Endothelial cell of umbilical vein (primary cell): ENCODE measurements around the gene ATG4D. TPM values are rescaled to one million over a fixed set of nuclear protein-coding genes. Genes with fewer than 3 reads are reported as not detected.
"Not testable (repeated sequence)": the region's sequence is repeated elsewhere in the genome, so short reads cannot be mapped to it uniquely, and the experiment has no call there.

Experiments
- BruUV-seq: library from RNA; stranded (reverse); fragments of 400-500 nt; replicated peaks from 2 replicates; lab custom pipeline; 2021; lab: Mats Ljungman, UMichigan
- CTCF ChIA-PET: fragments of 300-600, 350-600 bp; sonication (Branson Sonifier 250); formaldehyde crosslinking; loops from one replicate; lab custom pipeline; 2021; ENCODE audit warnings: antibody characterized with exemption, inconsistent platforms; lab: Charles Lee
- POLR2A ChIA-PET: fragments of 300-600, 350-600 bp; sonication (Branson Sonifier 250); formaldehyde crosslinking; loops from one replicate; lab custom pipeline; 2021; ENCODE audit warnings: antibody characterized with exemption, inconsistent platforms; lab: Charles Lee
- DNase-seq: peaks from one replicate; pipeline ENCODE4 v3.0.0-alpha.2; 2011; ENCODE audit warnings: low read depth, low spot score
- FAIRE-seq: peaks from 2 replicates; lab custom pipeline; 2011; peaks lifted over from hg19 to GRCh38; lab: Jason Lieb, UNC
- H2AFZ ChIP-seq: 2 replicates; pipeline ENCODE4 v1.6.0; 2012; ENCODE audit warnings: low read depth, low read length, control low read depth, inconsistent platforms
- H3K27ac ChIP-seq: 2 replicates; pipeline ENCODE4 v1.5.1; 2011; ENCODE audit warnings: low read depth, mild to moderate bottlenecking, control low read depth, low read length, moderate library complexity; ENCODE audit not compliant: insufficient read depth
- H3K27me3 ChIP-seq, 2 experiments: 2 replicates each; pipeline versions ENCODE4 v1.6.0 to v1.6.1; 2011; ENCODE audit warnings: low read length in 2 of 2, mixed read lengths in 1 of 2; ENCODE audit not compliant: control insufficient read depth in 2 of 2, insufficient read depth in 2 of 2
- H3K36me3 ChIP-seq, 2 experiments: 2 replicates in 1 of 2; 3 replicates in 1 of 2; pipeline ENCODE4 v1.5.1; 2011; ENCODE audit warnings: low read length in 2 of 2, mild to moderate bottlenecking in 1 of 2, moderate library complexity in 1 of 2; ENCODE audit not compliant: control insufficient read depth in 2 of 2, insufficient read depth in 2 of 2; ENCODE audit errors: extremely low read depth in 1 of 2
- H3K4me1 ChIP-seq: 3 replicates; pipeline ENCODE4 v1.5.1; 2011; ENCODE audit warnings: mild to moderate bottlenecking, low read length; ENCODE audit not compliant: control insufficient read depth, insufficient read depth; ENCODE audit errors: extremely low read depth
- H3K4me2 ChIP-seq: 2 replicates; pipeline ENCODE4 v1.6.1; 2011; ENCODE audit warnings: low read length, control low read depth, mixed read lengths; ENCODE audit not compliant: insufficient read depth
- H3K4me3 ChIP-seq, 3 experiments: fragments of 200-600 bp in 1 of 3; sonication (generic), shearing (Covaris generic) in 1 of 3; replicated peaks in 1 of 3; 2 replicates each; pipeline ENCODE4 v1.5.1; 2011 to 2016; ENCODE audit warnings: control low read depth in 3 of 3, low read length in 3 of 3, mild to moderate bottlenecking in 2 of 3, inconsistent platforms in 1 of 3, low read depth in 1 of 3, moderate library complexity in 1 of 3; ENCODE audit not compliant: insufficient read depth in 1 of 3
- H3K79me2 ChIP-seq: 2 replicates; pipeline ENCODE4 v1.6.0; 2012; ENCODE audit warnings: low read length, inconsistent platforms; ENCODE audit not compliant: control insufficient read depth, insufficient read depth
- H3K9ac ChIP-seq: replicated peaks from 2 replicates; pipeline ENCODE3; 2011; ENCODE audit warnings: low read length, control low read depth; ENCODE audit not compliant: insufficient read depth; ENCODE audit errors: extremely low read depth
- H3K9me1 ChIP-seq: replicated peaks from 3 replicates; pipeline ENCODE4 v1.6.0; 2011; ENCODE audit warnings: mild to moderate bottlenecking, low read length; ENCODE audit not compliant: control insufficient read depth, insufficient read depth; ENCODE audit errors: extremely low read depth
- H3K9me3 ChIP-seq: replicated peaks from 2 replicates; pipeline ENCODE4 v1.5.1; 2012; ENCODE audit warnings: low read length, inconsistent platforms; ENCODE audit not compliant: control insufficient read depth, insufficient read depth
- H4K20me1 ChIP-seq: replicated peaks from 2 replicates; pipeline ENCODE3; 2011; ENCODE audit warnings: mild to moderate bottlenecking, low read length; ENCODE audit not compliant: control insufficient read depth, insufficient read depth; ENCODE audit errors: extremely low read depth
- EZH2 ChIP-seq: IDR thresholded peaks from 2 replicates; pipeline ENCODE4 v1.6.1; 2012; ENCODE audit warnings: borderline replicate concordance, low read depth, mild to moderate bottlenecking, moderate library complexity, low read length, inconsistent platforms; ENCODE audit not compliant: severe bottlenecking
- GATA2 ChIP-seq: IDR thresholded peaks from 2 replicates; pipeline ENCODE4 v1.7.0; 2011; ENCODE audit warnings: low read depth, mild to moderate bottlenecking, moderate library complexity, mixed read lengths, low read length; ENCODE audit not compliant: insufficient read length, insufficient read depth
- JUN ChIP-seq: IDR thresholded peaks from 2 replicates; pipeline ENCODE4 v1.6.1; 2011; ENCODE audit warnings: borderline replicate concordance, low read depth; ENCODE audit not compliant: insufficient read length, insufficient read depth
- MYC ChIP-seq: IDR thresholded peaks from one replicate; pipeline ENCODE4 v1.6.1; 2011; ENCODE audit warnings: mild to moderate bottlenecking, low read depth, low read length
- POLR2A ChIP-seq: IDR thresholded peaks from 2 replicates; pipeline ENCODE4 v1.6.1; 2012; ENCODE audit warnings: low read depth, mild to moderate bottlenecking, control low read depth, low read length
- POLR2AphosphoS5 ChIP-seq: IDR thresholded peaks from 2 replicates; pipeline ENCODE4 v1.6.1; 2012; ENCODE audit warnings: low read depth, mild to moderate bottlenecking, control low read depth, low read length, moderate library complexity; ENCODE audit not compliant: insufficient read depth
- dilution Hi-C: fragments of 300-500 bp; cut with MboI; formaldehyde crosslinking; loops from one replicate; pipeline ENCODE4 v1.15.0; 2019; ENCODE audit warnings: low sequenced_read_pairs; ENCODE audit not compliant: extremely low pct_ligation_motif_present
- intact Hi-C: fragments of 100-400 bp; cut with micrococcal nuclease; formaldehyde crosslinking; loops from one replicate; pipeline ENCODE4 v1.10.0; 2022
- polyA plus RNA-seq, 4 experiments: library from polyadenylated mRNA; depleted of rRNA in 3 of 4; stranded (reverse) in 3 of 4; unstranded in 1 of 4; fragments of >200 nt; gene quantifications; 2 replicates each; pipeline versions ENCODE4 v1.2.1 to v1.2.3, GENCODE V29; 2011 to 2012; ENCODE audit warnings: missing spikeins in 1 of 4
- total RNA-seq: library from RNA; stranded (reverse); gene quantifications from 2 replicates; pipeline ENCODE4 v1.2.3, GENCODE V29; 2021

Gene ATG4D
- total and polyA plus RNA-seq, 2 donors (not counting 3 experiments of a cell fraction or from before 2014, with no cell fraction given): 19.8 to 24.9 TPM

- no peaks in the 10 kb centered on the region for H3K9me1 ChIP-seq
- H3K4me2 ChIP-seq: no peak overlapping the region
- BruUV-seq: no TSS peak
- POLR2A ChIA-PET: no interaction called here
- CTCF ChIA-PET: no interaction called here
- dilution Hi-C loops (no loop called here), intact Hi-C loops (no loop called here)
- H3K9ac ChIP-seq: no peak overlapping the region
- H2AFZ ChIP-seq: no peak overlapping the region
- H3K9me3 ChIP-seq: no peaks in the 10 kb centered on the region
- H3K79me2 ChIP-seq: no peaks in the 10 kb centered on the region
- no peaks in the 10 kb centered on the region for H4K20me1 ChIP-seq
- no peak overlapping the region for H3K27ac ChIP-seq
- no peaks in the 10 kb centered on the region for H3K27me3 ChIP-seq
- H3K4me1 ChIP-seq: no peaks in the 10 kb centered on the region
- no peak overlapping the region for H3K4me3 ChIP-seq
- TF ChIP-seq EZH2 (no peak), JUN (no peak), POLR2A (no peak), POLR2AphosphoS5 (no peak), GATA2 (no peak), MYC (no peak)
- H3K36me3 ChIP-seq: peaks cover 4 to 35% of the 10 kb centered on the region in 2 experiments
- DNase-seq (no peak), FAIRE-seq (no peak)
Observed at GRCh38 chr19:10550336-10550735, 6.6 kb downstream of the ATG4D start.

- H3K9me1 ChIP-seq, BruUV-seq, H2AFZ ChIP-seq, H3K9ac ChIP-seq, H3K4me2 ChIP-seq, H4K20me1 ChIP-seq, H3K79me2 ChIP-seq, H3K27me3 ChIP-seq, POLR2A ChIA-PET, DNase-seq, dilution Hi-C loops, FAIRE-seq, H3K9me3 ChIP-seq, H3K4me3 ChIP-seq, H3K4me1 ChIP-seq, intact Hi-C loops, H3K27ac ChIP-seq: not testable (repeated sequence)
- CTCF ChIA-PET: interaction anchor here (0.9 to 2.0 kb wide), 2 partner anchors 39 to 67 kb away, joined by 3 to 8 read pairs; no protein-coding TSS in a partner anchor
- peaks cover 7 to 41% of the 10 kb centered on the region in 2 experiments for H3K36me3 ChIP-seq
Observed at GRCh38 chr19:10551006-10551405, 7.3 kb downstream of the ATG4D start.
